IPS-15b (cell line): ENCODE data around the gene LRR1.

Source experiments
- H3K27me3 ChIP-seq: one replicate; pipeline ENCODE4 v1.6.1; 2013; ENCODE audit warnings: low read length; ENCODE audit not compliant: control insufficient read depth, insufficient read depth
- H3K36me3 ChIP-seq: one replicate; pipeline ENCODE4 v1.6.1; 2013; ENCODE audit warnings: low read length; ENCODE audit not compliant: control insufficient read depth, insufficient read depth
- H3K4me1 ChIP-seq: one replicate; pipeline ENCODE4 v1.6.1; 2013; ENCODE audit warnings: mild to moderate bottlenecking, low read length; ENCODE audit not compliant: control insufficient read depth, insufficient read depth
- H3K4me3 ChIP-seq: one replicate; pipeline ENCODE4 v1.5.1; 2013; ENCODE audit warnings: low read depth, low read length
- H3K9ac ChIP-seq: one replicate; pipeline ENCODE4 v1.6.1; 2013; ENCODE audit warnings: low read depth, mild to moderate bottlenecking, low read length
- H3K9me3 ChIP-seq: one replicate; pipeline ENCODE4 v1.6.1; 2013; ENCODE audit warnings: mild to moderate bottlenecking, low read length; ENCODE audit not compliant: control insufficient read depth, insufficient read depth

Gene LRR1, protein sequence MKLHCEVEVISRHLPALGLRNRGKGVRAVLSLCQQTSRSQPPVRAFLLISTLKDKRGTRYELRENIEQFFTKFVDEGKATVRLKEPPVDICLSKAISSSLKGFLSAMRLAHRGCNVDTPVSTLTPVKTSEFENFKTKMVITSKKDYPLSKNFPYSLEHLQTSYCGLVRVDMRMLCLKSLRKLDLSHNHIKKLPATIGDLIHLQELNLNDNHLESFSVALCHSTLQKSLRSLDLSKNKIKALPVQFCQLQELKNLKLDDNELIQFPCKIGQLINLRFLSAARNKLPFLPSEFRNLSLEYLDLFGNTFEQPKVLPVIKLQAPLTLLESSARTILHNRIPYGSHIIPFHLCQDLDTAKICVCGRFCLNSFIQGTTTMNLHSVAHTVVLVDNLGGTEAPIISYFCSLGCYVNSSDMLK

DNA sequence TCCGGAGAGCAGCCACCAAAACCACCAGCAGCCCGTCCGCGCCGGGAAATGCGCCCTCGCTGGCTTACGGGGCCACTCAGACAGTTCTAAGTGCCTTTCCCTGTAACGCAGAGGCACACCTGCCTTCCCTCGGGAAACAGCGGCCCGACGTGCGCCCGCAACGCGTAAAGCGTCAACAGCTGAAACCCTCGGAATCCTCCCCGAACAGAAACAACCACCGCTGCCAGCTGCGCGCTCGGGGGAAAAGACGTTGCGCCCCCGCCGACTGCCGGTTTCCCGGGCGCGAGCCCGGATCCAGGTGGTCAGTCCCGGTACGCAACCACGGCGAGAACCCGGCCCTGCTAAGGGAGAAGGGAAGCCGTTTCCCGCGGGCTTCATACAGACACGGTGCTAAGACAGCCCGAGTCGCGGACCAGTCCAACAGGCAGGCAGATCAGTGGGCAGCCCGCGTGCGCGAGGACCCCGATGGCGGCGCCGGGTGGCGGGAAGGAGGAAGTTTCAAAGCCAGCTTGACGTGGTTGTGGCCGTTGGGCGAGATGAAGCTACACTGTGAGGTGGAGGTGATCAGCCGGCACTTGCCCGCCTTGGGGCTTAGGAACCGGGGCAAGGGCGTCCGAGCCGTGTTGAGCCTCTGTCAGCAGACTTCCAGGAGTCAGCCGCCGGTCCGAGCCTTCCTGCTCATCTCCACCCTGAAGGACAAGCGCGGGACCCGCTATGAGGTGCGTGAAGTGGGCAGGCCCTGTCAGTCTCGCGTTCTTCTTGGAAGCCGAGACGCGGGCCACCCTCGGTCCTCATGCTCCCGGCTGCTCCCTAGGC is at the start of gene LRR1:
Gene LRR1, plus strand, starts transcription at position 456 of the 816 bp plus-strand sequence. Its CDS starts 81 bp downstream, at position 537.
- Histone ChIP-seq H3K36me3 (no peaks in the 10 kb centered on the region), H3K9me3 (no peaks in the 10 kb centered on the region), H3K27me3 (no peaks in the 10 kb centered on the region), H3K4me1 (no peaks in the 10 kb centered on the region), H3K9ac (peak within 1 kb of the TSS; percentile 95), H3K4me3 (peak within 1 kb of the TSS; percentile 96)

DNA sequence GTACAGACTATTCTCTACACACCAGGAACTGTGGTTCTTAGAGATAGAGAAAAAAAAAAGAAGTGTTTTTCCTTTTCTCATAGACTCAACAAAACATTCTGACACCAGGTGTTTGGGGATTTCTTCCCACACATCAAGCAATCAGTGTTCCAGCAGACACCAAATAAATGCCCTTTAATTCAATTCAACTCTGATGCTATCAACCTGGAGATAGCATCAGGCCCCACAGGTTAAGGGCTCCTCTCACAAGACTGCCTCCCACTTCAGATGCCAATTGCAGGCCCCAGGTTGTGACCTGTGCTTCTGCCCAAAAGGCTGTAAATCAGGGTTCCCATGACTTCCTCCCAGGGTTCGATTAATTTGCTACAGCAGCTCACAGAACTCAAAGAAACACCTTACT is 49.3 kb upstream of the LRR1 start:
- Histone ChIP-seq H3K9me3 (no peaks in the 10 kb centered on the region), H3K9ac (no peak overlapping the region), H3K4me1 (peaks cover 13% of the 10 kb centered on the region), H3K4me3 (no peak overlapping the region), H3K36me3 (no peaks in the 10 kb centered on the region), H3K27me3 (no peaks in the 10 kb centered on the region)

DNA sequence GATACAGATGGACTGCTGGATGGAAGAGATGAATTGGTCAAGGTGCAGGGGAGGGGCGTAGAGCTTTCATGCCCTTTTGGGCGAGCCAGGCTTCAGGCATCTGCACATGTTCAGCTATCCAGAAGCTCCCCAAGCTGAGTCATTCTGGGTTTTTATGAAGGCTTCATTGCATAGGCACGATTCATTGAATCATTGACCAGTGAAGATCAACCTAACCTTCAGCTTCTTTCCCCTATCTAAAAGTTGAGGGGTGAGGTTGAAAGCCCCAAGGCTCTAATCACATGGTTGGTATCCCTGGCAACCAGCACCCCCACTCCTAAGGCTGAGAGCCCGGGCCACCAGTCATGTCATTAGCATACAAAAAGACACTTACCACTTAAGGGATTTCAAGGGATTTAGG is 48.9 kb upstream of the LRR1 start:
- H3K9ac ChIP-seq = no peak overlapping the region
- H3K27me3 ChIP-seq = no peaks in the 10 kb centered on the region
- H3K4me3 ChIP-seq = no peak overlapping the region
- H3K36me3 ChIP-seq = no peaks in the 10 kb centered on the region
- H3K4me1 ChIP-seq = peaks cover 13% of the 10 kb centered on the region
- no peaks in the 10 kb centered on the region for H3K9me3 ChIP-seq

DNA sequence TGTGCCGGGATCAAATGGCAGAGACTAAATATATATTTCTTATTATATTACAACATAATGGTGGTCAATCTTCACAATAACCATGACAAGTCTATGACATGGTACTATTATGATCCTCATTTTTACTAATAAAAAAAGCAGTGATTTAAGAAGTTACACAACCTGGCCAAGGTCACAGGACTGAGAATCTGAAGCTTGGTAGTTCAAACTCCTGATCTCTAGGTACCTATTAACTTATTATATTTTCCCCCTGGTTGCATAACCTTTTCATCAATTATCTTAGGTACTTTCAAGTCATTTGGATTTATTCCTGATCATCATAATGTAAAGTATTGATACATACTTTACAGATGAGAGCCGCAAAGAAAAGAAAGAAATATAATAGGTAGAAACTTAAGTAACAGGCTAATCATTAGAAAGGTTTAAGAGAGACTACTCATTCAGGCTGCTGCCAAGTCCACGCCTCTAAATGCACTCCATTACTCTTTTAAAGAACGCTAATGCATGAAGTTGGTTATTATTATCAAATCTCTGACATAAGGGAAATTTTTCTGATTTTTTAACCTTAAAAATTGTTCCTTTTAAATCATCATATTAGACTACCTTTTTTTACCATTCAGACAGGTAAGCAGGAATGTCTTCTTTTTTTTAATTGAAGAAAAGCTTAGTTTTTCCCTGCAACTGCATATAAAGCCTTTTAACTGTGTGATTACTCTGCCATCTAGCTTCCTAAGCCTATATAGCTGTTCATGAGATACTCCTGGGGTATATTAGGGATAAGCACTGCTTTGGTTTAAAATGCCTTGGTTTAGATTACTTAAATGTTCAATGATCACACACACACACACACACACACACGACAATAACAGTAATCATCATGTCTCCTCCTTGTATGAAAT is 48.2 kb upstream of the LRR1 start:
- no peak overlapping the region for H3K9ac ChIP-seq

DNA sequence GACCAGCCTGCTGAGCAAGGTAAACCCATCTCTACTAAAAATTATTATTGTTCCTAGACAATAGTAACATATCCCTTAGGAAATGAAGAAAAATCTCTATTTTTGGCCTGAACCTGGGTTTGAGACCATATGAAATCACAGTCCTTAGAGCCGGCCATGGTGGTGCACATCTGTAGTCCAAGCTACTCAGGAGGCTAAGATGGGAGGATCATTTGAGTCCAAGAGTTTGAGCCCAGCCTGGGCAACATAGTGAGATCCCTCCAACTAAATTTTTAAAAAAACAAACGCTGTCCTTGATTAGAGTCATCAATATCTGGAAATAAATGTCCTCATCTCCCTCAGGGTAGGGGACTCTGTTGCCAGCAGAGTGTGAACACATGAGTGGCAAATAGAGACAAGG is 47.2 kb upstream of the LRR1 start:
- Histone ChIP-seq H3K4me1 (peaks cover 13% of the 10 kb centered on the region), H3K36me3 (no peaks in the 10 kb centered on the region), H3K9ac (no peak overlapping the region), H3K27me3 (no peaks in the 10 kb centered on the region), H3K9me3 (no peaks in the 10 kb centered on the region), H3K4me3 (no peak overlapping the region)

More for the DNA sequence above, 48.2 kb upstream of the LRR1 start:
- Histone ChIP-seq H3K36me3 (no peaks in the 10 kb centered on the region), H3K9me3 (no peaks in the 10 kb centered on the region), H3K4me3 (no peak overlapping the region), H3K4me1 (peaks cover 13% of the 10 kb centered on the region), H3K27me3 (no peaks in the 10 kb centered on the region)

DNA sequence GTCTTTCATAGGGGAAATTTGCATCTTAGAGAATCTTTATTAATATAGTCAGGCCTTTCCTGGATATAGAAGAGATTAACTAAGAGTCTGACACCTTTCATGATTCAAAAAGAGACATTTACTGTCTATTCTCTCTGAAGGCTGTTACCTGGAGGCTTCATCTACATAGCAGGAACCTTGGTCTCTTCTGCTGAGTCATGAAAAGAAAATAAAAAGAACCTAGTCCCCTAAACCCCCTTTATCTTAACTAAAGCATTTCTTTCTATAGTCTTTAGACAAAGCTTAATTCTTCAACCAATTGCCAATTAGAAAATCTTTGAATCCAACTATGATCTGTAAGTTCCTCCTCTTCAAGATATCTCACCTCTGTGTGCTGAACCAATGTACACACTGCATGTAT is 45.6 kb upstream of the LRR1 start:
- H3K36me3 ChIP-seq = no peaks in the 10 kb centered on the region
- H3K4me1 ChIP-seq = peaks cover 13% of the 10 kb centered on the region
- H3K4me3 ChIP-seq = no peak overlapping the region
- H3K9me3 ChIP-seq = no peaks in the 10 kb centered on the region
- no peaks in the 10 kb centered on the region for H3K27me3 ChIP-seq
- no peak overlapping the region for H3K9ac ChIP-seq

DNA sequence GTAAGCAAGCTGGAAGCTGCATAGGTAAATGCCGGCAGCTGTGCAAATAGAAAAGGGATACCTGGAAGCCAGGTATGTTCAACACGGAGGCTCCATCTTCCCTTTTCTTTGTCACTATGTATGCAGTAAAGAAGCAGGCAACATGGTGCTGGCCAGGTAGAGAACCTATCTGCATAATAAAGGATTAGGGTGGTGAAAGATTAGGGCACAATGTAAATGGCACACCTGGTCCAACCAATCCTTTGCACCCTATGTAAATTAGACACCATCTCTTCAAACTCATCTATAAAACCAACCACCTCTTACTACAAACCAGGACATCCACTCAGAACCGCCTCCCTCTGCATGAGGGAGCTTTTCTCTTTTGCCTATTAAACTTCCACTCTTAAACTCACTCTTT is 44.8 kb upstream of the LRR1 start:
- H3K4me3 ChIP-seq = no peak overlapping the region
- peaks cover 13% of the 10 kb centered on the region for H3K4me1 ChIP-seq
- no peaks in the 10 kb centered on the region for H3K27me3 ChIP-seq
- H3K9me3 ChIP-seq = no peaks in the 10 kb centered on the region
- H3K36me3 ChIP-seq = no peaks in the 10 kb centered on the region
- no peak overlapping the region for H3K9ac ChIP-seq

DNA sequence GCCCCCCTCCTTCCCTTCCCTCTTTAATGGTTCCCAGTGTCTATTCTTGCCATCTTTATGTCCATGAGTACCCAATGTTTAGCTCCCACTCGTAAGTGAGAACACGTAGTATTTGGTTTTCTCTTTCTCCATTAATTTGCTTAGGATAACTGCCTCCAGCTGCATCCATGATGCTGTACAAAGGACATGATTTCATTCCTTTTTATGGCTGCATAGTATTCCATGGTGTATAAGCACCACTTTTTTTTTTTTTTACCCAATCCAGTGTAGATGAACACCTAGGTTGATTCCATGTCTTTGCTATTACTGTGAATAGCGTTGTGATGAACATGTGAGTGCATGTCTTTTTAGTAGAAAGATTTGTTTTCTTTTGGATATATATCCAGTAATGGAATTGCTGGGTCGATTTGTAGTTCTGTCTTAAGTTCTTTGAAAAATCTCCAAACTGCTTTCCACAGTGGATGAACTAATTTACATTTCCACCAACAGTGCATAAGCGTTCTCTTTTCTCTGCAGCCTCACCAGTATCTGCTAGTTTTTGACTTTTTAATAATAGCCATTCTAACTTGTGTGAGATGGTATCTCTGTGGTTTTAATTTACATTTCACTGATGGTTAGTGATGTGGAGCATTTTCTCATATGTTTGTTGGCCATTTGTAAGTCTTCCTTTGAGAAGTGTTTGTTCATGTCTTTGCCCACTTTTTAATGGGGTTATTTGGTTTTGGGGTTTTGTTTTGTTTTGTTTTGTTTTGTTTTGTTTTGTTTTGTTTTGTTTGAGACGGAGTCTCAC is 38.6 kb upstream of the LRR1 start:
- H3K4me3 ChIP-seq = no peak overlapping the region
- H3K27me3 ChIP-seq = no peaks in the 10 kb centered on the region
- H3K4me1 ChIP-seq = no peaks in the 10 kb centered on the region
- H3K9me3 ChIP-seq = no peaks in the 10 kb centered on the region
- no peak overlapping the region for H3K9ac ChIP-seq
- no peaks in the 10 kb centered on the region for H3K36me3 ChIP-seq

DNA sequence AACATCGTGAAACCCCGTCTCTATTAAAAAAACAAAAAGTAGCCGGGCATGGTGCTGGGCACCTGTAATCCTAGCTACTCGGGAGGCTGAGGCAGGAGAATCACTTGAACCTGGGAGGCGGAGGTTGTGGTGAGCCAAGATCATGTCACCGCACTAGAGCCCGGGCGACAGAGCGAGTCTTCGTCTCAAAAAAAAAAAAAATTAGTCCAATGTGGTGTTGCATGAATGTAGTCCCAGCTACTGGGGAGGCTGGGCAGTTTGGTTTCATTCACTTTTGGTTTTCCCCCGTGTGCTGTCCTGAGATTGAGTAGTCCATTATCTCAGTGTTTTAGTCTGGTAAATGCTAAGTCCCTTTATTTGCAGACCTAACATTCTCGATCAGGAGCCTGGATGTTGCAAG is 32.0 kb upstream of the LRR1 start:
- Histone ChIP-seq H3K27me3 (no peaks in the 10 kb centered on the region), H3K9ac (no peak overlapping the region), H3K36me3 (no peaks in the 10 kb centered on the region), H3K4me3 (no peak overlapping the region), H3K4me1 (no peaks in the 10 kb centered on the region), H3K9me3 (no peaks in the 10 kb centered on the region)

DNA sequence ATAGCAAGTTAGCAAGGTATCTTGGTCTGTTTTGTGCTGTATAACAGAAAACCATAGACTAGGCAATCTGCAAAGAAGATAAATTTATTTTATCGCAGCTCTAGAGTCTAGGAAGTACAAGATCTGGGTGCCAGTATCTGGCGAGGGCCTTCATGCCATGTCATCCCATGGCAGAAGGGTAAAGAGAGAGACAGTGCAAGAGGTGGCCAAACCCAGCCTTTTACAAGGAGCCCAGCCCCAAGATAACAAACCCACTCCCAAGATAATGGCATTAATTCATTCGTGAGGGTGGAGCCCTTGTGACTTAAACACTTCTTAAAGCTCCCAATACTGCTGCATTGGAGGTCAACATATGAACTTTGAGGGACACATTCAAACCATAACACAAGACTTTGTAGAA is 29.5 kb upstream of the LRR1 start:
- no peak overlapping the region for H3K9ac ChIP-seq
- no peaks in the 10 kb centered on the region for H3K36me3 ChIP-seq
- no peaks in the 10 kb centered on the region for H3K4me1 ChIP-seq
- H3K9me3 ChIP-seq = no peaks in the 10 kb centered on the region
- no peaks in the 10 kb centered on the region for H3K27me3 ChIP-seq
- H3K4me3 ChIP-seq = no peak overlapping the region

DNA sequence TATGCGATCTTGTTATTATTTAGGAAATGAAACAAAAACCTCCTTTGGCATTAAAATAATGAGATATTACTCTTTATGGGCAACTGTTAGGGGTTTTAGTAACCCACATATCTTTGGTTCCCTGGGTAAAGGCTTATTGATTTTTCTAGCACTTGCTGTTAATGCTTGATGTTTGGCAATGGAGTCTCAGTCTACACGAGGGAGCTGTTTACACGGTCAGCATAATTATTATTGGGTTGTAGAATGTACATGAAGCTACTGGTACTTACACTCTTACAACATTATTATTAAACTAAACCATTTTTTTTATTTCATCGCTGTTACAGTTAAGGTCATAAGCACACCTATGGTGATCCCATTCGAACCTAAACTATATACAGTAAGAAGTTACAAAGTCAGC is 24.7 kb upstream of the LRR1 start:
- Histone ChIP-seq H3K9ac (no peak overlapping the region), H3K36me3 (no peaks in the 10 kb centered on the region), H3K9me3 (no peaks in the 10 kb centered on the region), H3K4me1 (no peaks in the 10 kb centered on the region), H3K4me3 (no peak overlapping the region), H3K27me3 (no peaks in the 10 kb centered on the region)
